GM19099 (cell line): ENCODE measurements around the gene EDEM3.

Source experiments
- POLR2A ChIP-seq: IDR thresholded peaks from 3 replicates; pipeline ENCODE4 v1.6.1; 2011; ENCODE audit warnings: low read depth; ENCODE audit not compliant: insufficient read length; ENCODE audit errors: extremely low read depth

EDEM3 gene

DNA sequence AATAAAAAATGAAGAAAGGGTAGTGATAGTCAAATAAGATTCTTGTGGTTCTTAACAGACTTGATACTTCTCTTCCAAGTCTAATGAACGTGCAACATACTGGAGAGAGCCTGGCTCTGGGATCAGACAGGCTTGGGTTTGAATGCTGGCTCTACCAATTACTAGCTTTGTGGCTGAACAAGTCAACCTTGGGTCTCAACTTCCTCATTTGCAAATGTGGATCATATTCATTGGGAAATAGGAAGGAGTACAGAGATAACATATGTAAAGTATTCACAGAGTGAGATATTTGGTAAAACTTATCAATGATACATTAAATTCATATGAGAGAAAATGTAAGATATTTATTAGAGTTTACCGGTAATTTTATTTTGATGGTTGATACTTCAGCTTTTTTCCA is 2.0 kb downstream of the EDEM3 start:
- TF ChIP-seq POLR2A = no peak

DNA sequence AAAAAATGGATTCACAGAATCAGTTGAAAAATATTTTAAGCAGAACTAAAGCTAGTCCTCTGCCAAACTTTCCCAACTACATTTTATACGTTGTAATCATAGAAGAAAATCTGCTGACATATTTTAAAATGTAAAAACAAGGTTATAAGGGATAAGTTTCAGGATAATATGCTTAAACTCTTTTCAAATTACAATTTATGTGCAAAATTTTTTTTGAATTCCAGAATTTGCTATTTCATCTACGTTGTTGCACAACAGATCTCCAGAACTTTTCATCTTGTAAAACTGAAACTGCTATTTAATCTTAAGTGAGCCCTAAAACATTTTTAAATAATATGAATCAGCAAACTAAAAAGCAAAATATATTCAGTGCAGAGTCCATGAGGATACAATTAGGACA is 5.9 kb downstream of the EDEM3 start:
- TF ChIP-seq POLR2A = no peak

- no peak for TF ChIP-seq POLR2A
These were observed 7.3 kb downstream of the EDEM3 start for GRCh38 chr1:184747089-184747955.

- TF ChIP-seq POLR2A = no peak
These were observed 8.6 kb downstream of the EDEM3 start for GRCh38 chr1:184745929-184746638.

DNA sequence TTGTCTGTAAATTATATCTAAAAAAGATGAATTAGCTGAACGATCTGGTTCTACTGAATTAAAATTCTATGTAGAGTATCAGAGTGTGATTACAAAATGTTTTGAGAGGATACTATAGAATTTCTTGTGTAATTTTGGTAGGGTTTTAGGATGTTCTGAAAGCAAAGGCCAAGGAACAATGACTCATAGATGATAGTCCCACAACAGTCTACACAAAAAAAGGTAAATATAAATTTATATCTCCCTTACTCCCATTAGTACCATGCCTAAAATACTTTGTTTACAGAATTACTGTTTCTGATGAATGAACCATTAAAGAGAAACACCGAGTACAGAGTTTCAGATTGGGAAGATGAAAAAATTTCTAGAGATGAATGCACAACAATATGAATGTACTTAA is 9.5 kb downstream of the EDEM3 start:
- TF ChIP-seq POLR2A = no peak

DNA sequence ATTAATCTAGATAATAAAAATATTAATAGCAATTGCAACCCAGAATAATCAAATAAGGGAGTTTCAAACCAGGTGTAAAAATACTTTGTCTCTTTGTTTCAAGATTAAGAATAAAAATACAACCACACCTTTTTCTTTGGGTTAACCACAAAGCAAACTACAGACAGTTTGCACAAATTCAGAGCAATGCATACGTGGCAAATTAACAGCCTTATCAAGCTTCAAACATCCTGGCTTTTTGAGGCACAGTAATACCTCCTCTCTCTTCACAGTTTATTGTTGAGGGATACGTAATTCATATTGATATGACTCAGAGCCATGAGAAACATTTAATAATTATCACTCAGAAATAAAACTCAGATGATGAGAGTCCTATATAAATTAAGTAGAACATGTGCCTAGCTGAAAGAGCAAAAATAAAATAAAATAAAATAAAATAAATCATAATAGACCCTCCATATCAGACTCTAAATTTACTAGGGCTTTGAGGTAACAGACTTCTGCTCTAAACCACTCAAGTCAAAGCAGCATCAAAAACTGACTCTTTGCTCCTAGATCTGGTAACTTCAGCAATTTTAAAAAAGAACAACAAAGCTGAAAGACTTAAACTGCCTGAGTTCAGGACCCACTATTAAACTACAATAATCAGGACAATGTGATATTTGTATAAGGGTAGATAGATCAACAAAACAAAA is 11.4 kb downstream of the EDEM3 start:
- TF ChIP-seq POLR2A = no peak

DNA sequence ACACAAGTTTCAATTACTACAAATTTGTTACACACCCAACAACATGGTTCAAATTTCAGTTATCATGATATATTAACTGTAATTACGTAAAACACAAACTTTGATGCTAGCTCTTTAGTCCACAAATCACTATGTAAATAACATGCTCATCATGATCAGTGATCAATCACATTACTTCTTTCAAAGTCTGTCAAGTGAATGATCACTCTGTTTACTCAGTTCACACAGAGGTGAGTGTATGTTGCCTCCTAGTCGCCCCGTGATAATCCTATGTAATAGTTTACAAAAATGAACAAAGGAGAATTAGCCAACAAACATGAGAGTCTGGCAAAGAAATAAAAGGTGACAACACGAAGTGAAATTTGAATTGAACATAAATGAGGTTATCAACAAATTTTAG is 14.3 kb downstream of the EDEM3 start:
- no peak for TF ChIP-seq POLR2A

GRCh38 chr1:184739796-184740195 is 14.9 kb downstream of the EDEM3 start:
- no peak for TF ChIP-seq POLR2A

DNA sequence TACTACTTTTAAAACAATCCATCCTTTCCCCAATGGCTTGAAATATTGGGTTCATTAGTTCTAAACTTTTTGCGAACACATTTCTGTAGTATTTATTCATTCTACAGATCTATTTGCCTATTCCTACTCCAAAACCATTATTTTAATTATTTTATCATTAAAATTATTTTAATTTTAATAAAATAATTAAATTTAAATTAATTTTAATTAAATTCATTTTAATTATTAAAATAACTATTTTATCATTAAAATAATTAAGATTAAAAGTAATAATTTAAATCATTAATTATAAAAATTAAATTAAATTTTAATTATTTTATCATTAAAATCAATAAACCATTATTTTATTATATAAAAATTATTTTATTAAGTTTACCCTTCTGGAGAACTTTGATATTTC is 15.6 kb downstream of the EDEM3 start:
- TF ChIP-seq POLR2A = no peak

- no peak for TF ChIP-seq POLR2A
These were observed 19.7 kb downstream of the EDEM3 start for GRCh38 chr1:184734980-184735379.

- TF ChIP-seq POLR2A = no peak
These were observed 29.8 kb downstream of the EDEM3 start for GRCh38 chr1:184724843-184725242.

DNA sequence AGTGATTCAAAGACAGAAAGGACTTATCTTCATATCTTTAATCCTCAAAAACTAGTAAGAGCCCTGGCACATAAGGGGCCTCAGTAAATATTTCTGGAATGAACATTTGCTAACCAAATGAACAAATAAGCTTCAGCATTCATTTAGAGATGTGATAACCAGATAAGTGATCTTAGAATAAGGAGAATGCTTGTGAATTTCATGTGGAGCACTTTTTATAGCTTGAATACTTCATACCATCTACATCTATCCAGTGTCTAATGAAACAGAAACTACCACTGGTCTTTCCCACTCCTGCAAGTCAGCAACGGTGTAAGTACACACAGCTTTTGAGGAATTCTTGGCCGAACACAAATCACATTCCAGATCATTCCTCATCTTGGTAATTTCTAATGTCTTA is 38.5 kb downstream of the EDEM3 start:
- TF ChIP-seq POLR2A = no peak

DNA sequence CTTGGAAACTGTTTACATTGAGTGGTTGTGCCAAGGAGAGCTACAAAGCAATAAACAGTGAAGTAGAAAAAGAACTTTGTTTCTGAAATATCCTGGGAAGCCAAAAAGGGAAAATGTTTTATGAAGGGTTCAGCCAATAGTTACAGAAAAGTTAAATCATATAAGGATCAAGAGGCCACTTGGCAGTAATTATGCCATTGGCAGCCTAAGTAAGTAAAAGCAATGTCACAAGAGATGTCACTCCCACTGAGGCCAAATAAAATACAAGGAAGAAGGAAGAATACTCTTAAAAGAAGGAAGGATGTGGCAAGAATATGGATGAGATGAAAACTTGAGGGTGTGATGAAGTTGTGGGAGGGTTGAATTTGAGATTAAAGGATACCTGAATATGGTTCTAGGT is 45.2 kb downstream of the EDEM3 start:
- TF ChIP-seq POLR2A = no peak

DNA sequence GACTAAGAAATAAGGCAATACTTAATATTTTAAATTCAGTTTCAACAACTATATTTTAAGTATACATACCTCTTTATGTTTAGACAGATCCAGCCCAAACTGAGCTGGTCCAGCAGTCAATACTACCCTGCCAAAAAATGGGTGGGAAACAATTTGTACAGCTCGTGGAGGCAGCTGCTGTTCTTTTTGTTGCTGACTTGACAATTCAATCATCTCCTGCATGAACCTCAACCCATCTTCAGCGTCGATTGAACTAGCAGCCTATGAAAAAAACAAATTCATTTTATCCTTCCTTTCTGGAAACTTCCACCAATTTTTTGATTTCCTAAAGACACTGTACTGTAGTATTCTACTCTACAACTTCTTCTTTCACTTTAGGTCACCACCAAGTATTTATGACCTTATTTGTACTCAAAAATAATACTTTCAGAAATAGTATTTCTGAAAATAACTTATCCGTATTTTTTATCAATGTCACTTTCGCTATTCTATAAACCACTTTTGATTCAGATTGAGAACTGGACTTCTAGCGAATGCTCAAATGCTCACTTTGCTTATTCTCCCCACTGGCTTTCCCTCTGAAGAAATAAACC is 46.5 kb downstream of the EDEM3 start:
- TF ChIP-seq POLR2A = no peak

- TF ChIP-seq POLR2A = no peak
These were observed 49.4 kb downstream of the EDEM3 start for GRCh38 chr1:184705271-184705670.
